Measurements from ENCODE around the gene UGT1A5. TPM values are rescaled to one million over a fixed set of nuclear protein-coding genes. Genes with fewer than 3 reads are reported as not detected.

The UGT1A5 gene
- total RNA-seq, result not detected

DNA sequence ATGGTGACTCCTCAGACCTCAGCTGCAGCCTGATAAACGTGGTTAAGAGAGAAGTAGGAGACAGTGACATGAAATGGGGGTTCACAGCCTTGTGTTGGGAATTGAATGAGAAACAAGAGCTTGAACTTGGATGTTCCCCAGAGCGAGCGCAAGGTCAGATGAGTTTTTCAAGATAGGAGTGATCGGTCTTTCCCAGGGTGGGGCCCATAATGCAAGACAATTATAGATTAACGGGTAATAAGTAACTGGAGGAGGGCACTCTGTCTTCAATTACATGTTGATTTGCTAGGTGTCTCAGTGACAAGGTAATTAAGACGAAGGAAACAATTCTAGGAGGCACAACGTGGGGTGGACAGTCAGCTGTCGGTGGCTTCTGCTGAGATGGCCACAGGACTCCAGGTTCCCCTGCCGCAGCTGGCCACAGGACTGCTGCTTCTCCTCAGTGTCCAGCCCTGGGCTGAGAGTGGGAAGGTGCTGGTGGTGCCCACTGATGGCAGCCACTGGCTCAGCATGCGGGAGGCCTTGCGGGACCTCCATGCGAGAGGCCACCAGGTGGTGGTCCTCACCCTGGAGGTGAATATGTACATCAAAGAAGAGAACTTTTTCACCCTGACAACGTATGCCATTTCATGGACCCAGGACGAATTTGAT is at the start of gene UGT1A5:
Gene UGT1A5 (plus strand): TSS at position 297 of the 651 bp plus-strand sequence. CDS start 85 bp downstream, at position 382.
- no peak for DNase-seq
- peaks cover 10% of the 10 kb centered on the region for H3K4me1 Mint-ChIP-seq (ENCODE audit: low read depth)
- no peak within 1 kb of the TSS for H3K4me3 Mint-ChIP-seq
- no peaks in the 10 kb centered on the region for H3K9me3 Mint-ChIP-seq
- no peaks in the 10 kb centered on the region for H3K36me3 Mint-ChIP-seq (ENCODE audit: insufficient read depth in 2 of 2)
- H3K27ac Mint-ChIP-seq, result no peak within 1 kb of the TSS
- no peak for ATAC-seq (replicated peaks in 1 of 2)
- H3K27me3 Mint-ChIP-seq (ENCODE audit: low read depth), result peaks cover 32% of the 10 kb centered on the region

DNA sequence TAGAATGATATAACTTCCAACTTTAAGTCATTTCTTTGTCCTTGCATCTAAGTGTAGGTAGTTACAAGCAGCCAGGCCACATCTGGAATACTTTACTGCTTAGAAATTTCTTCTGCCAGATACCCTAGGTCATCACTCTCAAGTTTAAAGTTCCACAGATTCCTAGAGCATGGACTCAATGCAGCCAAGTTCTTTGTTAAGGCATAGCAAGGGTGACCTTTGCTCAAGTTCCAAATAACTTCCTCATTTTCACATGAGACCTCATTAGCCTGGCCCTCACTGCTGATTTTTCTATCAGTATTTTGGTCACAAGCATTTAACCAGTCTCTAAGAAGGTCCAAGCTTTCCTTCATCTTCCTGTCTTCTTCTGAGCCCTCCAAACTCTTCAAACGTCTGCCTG is 48.8 kb upstream of the UGT1A5 start:
- no peak overlapping the region for H3K27ac Mint-ChIP-seq
- DNase-seq, result no peak
- H3K36me3 Mint-ChIP-seq (ENCODE audit: insufficient read depth in 2 of 2), result no peaks in the 10 kb centered on the region
- H3K27me3 Mint-ChIP-seq (ENCODE audit: low read depth), result peaks cover 16% of the 10 kb centered on the region
- no peak overlapping the region for H3K4me3 Mint-ChIP-seq
- no peaks in the 10 kb centered on the region for H3K4me1 Mint-ChIP-seq (ENCODE audit: low read depth)
- no peak for ATAC-seq (replicated peaks in 1 of 2)
- peaks cover 2 to 6% of the 10 kb centered on the region in 2 donors for H3K9me3 Mint-ChIP-seq

DNA sequence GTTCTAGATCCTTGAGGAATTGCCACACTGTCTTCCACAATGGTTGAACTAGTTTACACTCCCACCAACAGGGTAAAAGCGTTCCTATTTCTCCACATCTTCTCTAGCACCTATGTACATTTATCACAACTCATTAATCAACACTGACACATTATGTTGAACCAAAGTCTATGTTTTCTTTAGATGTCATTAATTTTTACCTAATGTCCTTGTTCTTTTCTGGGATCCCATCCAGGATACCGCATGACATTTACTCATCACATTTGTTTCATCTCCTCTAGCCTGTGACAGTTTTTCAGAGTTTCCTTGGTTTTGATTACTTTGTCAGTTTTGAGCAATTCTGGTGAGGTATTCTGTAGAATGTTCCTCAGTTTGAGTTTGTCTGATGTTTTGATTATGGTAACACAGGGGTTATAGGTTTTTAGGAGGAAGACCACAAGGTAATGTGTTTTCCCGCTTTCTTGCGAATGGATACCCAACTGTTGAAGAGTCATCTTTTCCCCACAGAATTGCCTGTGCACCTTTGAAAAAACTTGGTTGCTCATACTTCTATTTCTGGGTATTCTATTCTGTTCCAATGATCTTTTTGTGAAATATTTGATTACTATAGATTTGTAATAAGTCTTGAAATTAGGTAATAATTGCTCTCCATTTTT is 44.0 kb upstream of the UGT1A5 start:
- no peak for DNase-seq
- no peak overlapping the region for H3K4me3 Mint-ChIP-seq
- no peak for ATAC-seq (replicated peaks in 1 of 2)
- no peak overlapping the region for H3K27ac Mint-ChIP-seq
- no peaks in the 10 kb centered on the region for H3K27me3 Mint-ChIP-seq (ENCODE audit: low read depth)
- peaks cover 2 to 6% of the 10 kb centered on the region in 2 donors for H3K9me3 Mint-ChIP-seq
- H3K36me3 Mint-ChIP-seq (ENCODE audit: insufficient read depth in 2 of 2), result no peaks in the 10 kb centered on the region
- H3K4me1 Mint-ChIP-seq (ENCODE audit: low read depth), result no peaks in the 10 kb centered on the region

DNA sequence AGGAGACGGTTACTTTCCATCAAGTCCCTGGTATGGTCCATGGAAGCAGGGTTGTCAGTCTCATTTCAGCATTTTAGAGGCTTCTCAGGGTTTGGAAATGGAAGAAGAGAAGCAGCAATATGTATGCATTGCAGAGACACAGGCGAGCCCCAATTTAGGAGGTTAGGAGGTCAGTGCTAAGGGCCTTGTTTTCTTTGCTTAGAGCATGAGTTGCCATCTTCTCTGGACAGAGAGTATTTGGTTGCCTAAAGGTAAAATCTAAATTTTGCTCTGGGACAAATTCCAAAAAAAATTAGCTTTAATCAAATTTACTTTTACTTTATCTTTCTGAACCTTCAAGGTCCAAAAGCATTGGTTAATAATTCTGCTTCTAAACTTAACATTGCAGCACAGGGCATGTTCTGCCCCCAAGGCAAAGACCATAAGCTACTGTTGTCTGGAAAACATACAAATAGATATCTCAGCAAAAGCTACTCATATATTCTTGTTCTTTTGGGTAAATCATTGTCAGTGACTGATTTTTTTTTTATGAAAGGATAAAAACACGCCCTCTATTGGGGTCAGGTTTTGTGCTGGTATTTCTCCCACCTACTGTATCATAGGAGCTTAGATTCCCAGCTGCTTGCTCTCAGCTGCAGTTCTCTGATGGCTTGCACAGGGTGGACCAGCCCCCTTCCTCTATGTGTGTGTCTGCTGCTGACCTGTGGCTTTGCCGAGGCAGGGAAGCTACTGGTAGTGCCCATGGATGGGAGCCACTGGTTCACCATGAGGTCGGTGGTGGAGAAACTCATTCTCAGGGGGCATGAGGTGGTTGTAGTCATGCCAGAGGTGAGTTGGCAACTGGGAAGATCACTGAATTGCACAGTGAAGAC is 41.2 kb upstream of the UGT1A5 start, which contains the start of gene UGT1A9:
Gene UGT1A9 (plus strand): TSS at position 609 of the 872 bp plus-strand sequence. CDS start 37 bp downstream, at position 646.
- H3K4me3 Mint-ChIP-seq, result no peak within 1 kb of the TSS
- peaks cover 8% of the 10 kb centered on the region for H3K27me3 Mint-ChIP-seq (ENCODE audit: low read depth)
- H3K27ac Mint-ChIP-seq, result no peak within 1 kb of the TSS
- no peak for DNase-seq
- ATAC-seq (replicated peaks in 1 of 2), result no peak
- H3K4me1 Mint-ChIP-seq (ENCODE audit: low read depth), result no peaks in the 10 kb centered on the region
- H3K9me3 Mint-ChIP-seq, result peaks cover 0 to 6% of the 10 kb centered on the region in 2 donors
- no peaks in the 10 kb centered on the region for H3K36me3 Mint-ChIP-seq (ENCODE audit: insufficient read depth in 2 of 2)

DNA sequence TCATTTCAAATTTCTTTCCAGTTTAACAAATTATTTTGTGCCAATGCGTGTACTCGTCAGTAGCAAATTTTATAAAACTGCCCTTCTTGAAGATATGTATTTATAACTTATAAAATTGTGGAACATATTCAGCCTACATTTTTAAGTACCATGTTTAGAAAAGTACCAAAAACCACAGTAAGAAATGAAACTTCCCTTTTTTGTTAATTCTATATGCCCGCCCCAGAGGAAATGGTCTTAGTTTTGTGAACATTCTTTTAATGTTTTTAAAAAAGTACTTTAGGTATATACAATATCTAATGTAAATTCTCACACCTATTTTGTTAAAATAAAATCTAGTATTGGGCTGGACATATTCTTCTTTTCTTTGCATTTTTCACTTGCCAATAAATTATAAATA is 39.8 kb upstream of the UGT1A5 start:
- no peak for DNase-seq
- no peaks in the 10 kb centered on the region for H3K4me1 Mint-ChIP-seq (ENCODE audit: low read depth)
- H3K9me3 Mint-ChIP-seq, result peaks cover 0 to 6% of the 10 kb centered on the region in 2 donors
- H3K27ac Mint-ChIP-seq, result no peak overlapping the region
- no peaks in the 10 kb centered on the region for H3K36me3 Mint-ChIP-seq (ENCODE audit: insufficient read depth in 2 of 2)
- ATAC-seq (replicated peaks in 1 of 2), result no peak
- peaks cover 15% of the 10 kb centered on the region for H3K27me3 Mint-ChIP-seq (ENCODE audit: low read depth)
- no peak overlapping the region for H3K4me3 Mint-ChIP-seq

DNA sequence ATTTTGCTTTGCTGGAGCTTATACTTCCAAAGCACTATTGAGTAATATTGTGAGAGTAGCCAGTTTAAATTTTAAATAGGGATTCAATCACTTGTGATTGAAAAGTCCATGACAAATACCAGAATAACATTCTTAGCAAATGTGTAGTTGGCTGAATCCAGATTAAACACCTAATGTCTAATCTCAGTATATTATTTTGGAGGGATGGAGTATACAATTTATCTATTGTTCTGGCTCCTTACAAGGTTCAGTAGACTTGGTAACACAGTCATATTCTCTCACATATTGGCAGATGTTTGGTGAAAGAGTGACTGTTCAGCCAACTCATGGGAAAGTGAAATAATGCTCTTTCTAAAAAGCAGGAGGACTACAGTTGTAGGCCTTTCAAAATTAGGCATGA is 38.8 kb upstream of the UGT1A5 start:
- H3K9me3 Mint-ChIP-seq, result no peaks in the 10 kb centered on the region

DNA sequence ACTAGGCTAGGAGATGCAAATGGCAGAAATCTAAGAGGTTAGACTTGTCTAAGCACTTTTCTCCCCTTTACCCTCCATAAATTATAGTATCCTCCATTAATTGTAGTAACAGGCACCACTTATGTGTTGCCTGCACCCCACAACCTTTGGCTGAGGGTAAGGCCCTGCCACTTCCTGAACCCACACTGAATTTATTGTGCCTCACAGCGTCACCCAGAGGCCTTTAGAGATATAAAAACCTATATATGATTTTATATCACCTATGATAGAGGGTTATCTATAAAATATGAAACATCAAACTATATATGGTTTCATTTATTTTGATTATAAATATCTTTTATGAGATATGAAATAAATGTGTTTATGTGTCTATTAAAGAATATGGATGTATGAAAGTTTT is 38.4 kb upstream of the UGT1A5 start:
- no peaks in the 10 kb centered on the region for H3K36me3 Mint-ChIP-seq (ENCODE audit: insufficient read depth in 2 of 2)
- DNase-seq, result no peak
- H3K9me3 Mint-ChIP-seq, result no peaks in the 10 kb centered on the region
- H3K4me1 Mint-ChIP-seq (ENCODE audit: low read depth), result no peaks in the 10 kb centered on the region
- H3K27me3 Mint-ChIP-seq (ENCODE audit: low read depth), result peaks cover 19% of the 10 kb centered on the region
- H3K27ac Mint-ChIP-seq, result no peak overlapping the region
- ATAC-seq (replicated peaks in 1 of 2), result no peak
- H3K4me3 Mint-ChIP-seq, result no peak overlapping the region

More for the DNA sequence above, 38.8 kb upstream of the UGT1A5 start:
- H3K4me3 Mint-ChIP-seq, result no peak overlapping the region
- peaks cover 19% of the 10 kb centered on the region for H3K27me3 Mint-ChIP-seq (ENCODE audit: low read depth)
- ATAC-seq (replicated peaks in 1 of 2) (no peak), DNase-seq (no peak)
- no peak overlapping the region for H3K27ac Mint-ChIP-seq
- H3K36me3 Mint-ChIP-seq (ENCODE audit: insufficient read depth in 2 of 2), result no peaks in the 10 kb centered on the region
- H3K4me1 Mint-ChIP-seq (ENCODE audit: low read depth), result no peaks in the 10 kb centered on the region

DNA sequence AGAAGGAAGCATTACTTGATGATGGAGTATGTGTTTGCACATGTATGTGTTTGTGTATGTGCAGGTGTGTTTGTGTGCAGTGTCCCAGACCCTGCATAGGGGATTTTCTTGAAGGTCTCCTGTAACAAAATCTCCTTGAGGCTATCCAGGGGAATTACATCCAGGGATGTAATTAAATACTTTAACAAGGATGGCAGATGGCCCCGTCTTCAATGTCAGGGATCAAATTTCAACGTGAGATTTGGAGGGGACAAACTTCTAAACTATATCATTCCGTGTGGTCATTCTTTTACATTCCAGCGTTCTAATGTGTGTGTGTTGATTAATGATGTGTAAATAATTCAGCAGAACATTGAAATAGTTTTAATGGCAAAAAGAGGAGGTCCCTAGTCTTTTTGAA is 37.7 kb upstream of the UGT1A5 start:
- Mint-ChIP-seq H3K4me3 (no peak overlapping the region), H3K4me1 (ENCODE audit: low read depth) (no peaks in the 10 kb centered on the region), H3K27me3 (ENCODE audit: low read depth) (peaks cover 19% of the 10 kb centered on the region), H3K9me3 (no peaks in the 10 kb centered on the region), H3K27ac (no peak overlapping the region), H3K36me3 (ENCODE audit: insufficient read depth in 2 of 2) (no peaks in the 10 kb centered on the region)
- ATAC-seq (replicated peaks in 1 of 2) (no peak), DNase-seq (no peak)

DNA sequence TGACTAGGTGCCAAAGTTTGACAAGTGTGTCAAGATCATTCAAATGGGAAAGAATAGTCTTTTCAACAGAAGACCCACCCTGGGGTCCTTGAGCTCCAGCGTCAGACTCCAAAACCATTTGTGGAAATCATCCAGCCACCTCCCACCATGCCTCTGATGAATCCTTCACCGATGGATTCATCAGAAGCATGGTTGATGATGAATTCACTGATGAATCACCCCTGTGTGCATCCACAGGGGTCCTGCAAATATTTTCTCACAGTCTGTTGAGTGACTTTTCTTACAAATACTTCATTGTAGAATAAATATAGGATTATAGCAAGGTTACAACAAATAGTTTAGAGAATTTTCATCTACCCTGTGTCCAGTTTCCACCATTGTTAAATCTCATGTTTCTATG is 36.7 kb upstream of the UGT1A5 start:
- H3K27me3 Mint-ChIP-seq (ENCODE audit: low read depth), result peaks cover 19% of the 10 kb centered on the region
- H3K36me3 Mint-ChIP-seq (ENCODE audit: insufficient read depth in 2 of 2), result no peaks in the 10 kb centered on the region
- no peaks in the 10 kb centered on the region for H3K9me3 Mint-ChIP-seq
- ATAC-seq (replicated peaks in 1 of 2) (no peak), DNase-seq (no peak)
- H3K4me1 Mint-ChIP-seq (ENCODE audit: low read depth), result no peaks in the 10 kb centered on the region
- no peak overlapping the region for H3K4me3 Mint-ChIP-seq
- no peak overlapping the region for H3K27ac Mint-ChIP-seq

DNA sequence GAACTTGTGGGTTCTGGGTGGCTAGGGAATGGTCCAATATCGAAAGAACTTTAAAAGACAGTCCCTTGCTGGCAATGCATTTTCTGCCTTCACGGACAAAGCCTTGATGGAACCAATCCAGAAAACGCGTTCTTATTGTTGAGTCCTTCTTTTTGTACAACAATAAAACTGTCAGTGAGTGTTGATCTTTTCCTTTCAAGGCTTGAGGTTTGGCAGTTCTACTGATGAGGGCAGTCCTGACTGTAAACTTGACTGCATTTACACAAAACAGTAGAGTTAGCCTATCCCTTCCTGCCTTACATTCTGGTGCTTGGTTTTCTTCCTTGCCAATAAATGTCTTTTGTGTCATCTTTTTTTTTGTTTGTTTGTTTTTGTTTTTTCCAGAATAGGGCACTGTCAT is 33.5 kb upstream of the UGT1A5 start:
- no peak for ATAC-seq (replicated peaks in 1 of 2)
- H3K4me3 Mint-ChIP-seq, result no peak overlapping the region
- H3K36me3 Mint-ChIP-seq (ENCODE audit: insufficient read depth in 2 of 2), result no peaks in the 10 kb centered on the region
- peaks cover 19% of the 10 kb centered on the region for H3K27me3 Mint-ChIP-seq (ENCODE audit: low read depth)
- H3K9me3 Mint-ChIP-seq, result no peaks in the 10 kb centered on the region
- H3K4me1 Mint-ChIP-seq (ENCODE audit: low read depth), result no peaks in the 10 kb centered on the region
- H3K27ac Mint-ChIP-seq, result no peak overlapping the region
- DNase-seq, result no peak

DNA sequence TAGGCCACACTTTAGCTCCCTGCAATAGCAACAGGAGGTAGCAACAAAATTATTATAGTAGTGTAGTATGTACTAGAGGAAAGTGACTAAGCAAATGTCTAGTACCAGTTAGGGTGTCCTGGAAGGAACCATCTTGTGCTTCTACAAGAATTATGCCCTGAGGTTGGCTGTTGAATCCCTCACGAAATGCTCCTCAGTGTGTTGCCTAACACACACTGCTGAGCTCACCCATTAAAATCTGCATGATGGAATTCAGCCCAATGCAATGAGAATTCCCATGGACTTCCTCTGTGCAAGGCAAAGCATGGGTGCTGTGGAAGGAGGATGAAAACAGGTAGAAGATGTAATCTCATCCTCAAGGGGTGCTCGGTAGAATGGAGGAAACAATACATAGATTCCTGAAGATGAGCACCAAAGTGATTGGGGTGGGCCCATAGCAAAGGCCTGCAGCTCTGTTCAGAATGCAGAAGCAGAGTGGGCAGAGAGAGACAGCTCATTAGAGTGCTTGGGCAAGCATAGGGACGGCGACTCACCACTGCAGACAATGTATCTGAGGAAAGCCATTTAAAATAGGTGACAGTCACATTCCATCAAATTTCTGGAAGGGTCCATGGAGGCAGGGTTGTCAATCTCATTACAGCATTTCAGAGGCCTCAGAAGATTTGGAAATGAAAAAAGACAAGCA is 32.2 kb upstream of the UGT1A5 start:
- Mint-ChIP-seq H3K4me1 (ENCODE audit: low read depth) (no peaks in the 10 kb centered on the region), H3K9me3 (no peaks in the 10 kb centered on the region), H3K27ac (no peak overlapping the region), H3K27me3 (ENCODE audit: low read depth) (peaks cover 19% of the 10 kb centered on the region), H3K4me3 (no peak overlapping the region), H3K36me3 (ENCODE audit: insufficient read depth in 2 of 2) (no peaks in the 10 kb centered on the region)
- ATAC-seq (replicated peaks in 1 of 2), result no peak
- no peak for DNase-seq

DNA sequence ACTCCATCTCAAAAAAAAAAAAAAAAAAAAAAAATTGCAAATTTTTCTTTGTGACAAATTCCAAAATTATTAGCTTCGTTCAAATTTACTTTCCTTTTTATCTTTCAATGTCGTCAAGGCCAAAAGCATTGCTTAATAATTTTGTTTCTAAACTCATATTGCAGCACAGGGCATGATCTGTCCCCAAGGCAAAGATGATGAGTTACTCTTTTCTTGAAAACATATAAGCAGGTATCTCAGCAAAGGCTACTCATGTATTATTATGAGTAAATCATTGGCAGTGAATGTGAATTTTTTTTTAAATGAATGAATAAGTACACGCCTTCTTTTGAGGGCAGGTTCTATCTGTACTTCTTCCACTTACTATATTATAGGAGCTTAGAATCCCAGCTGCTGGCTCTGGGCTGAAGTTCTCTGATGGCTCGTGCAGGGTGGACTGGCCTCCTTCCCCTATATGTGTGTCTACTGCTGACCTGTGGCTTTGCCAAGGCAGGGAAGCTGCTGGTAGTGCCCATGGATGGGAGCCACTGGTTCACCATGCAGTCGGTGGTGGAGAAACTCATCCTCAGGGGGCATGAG is 31.1 kb upstream of the UGT1A5 start, which contains the start of gene UGT1A7:
Gene UGT1A7 (plus strand): TSS at position 381 of the 579 bp plus-strand sequence. CDS start 37 bp downstream, at position 418.
- Mint-ChIP-seq H3K27me3 (ENCODE audit: low read depth) (peaks cover 10% of the 10 kb centered on the region), H3K27ac (no peak within 1 kb of the TSS), H3K9me3 (no peaks in the 10 kb centered on the region), H3K36me3 (ENCODE audit: insufficient read depth in 2 of 2) (no peaks in the 10 kb centered on the region), H3K4me1 (ENCODE audit: low read depth) (no peaks in the 10 kb centered on the region), H3K4me3 (no peak within 1 kb of the TSS)
- no peak for ATAC-seq (replicated peaks in 1 of 2)
- no peak for DNase-seq
